HFFc6 (cell line): ENCODE measurements around the gene ARAF. TPM values are rescaled to one million over a fixed set of nuclear protein-coding genes. Genes with fewer than 3 reads are reported as not detected.
A peak's percentile ranks its signal among the peaks of the same experiment; 100 is the strongest.

Experiments used
- DNase-seq: peaks from one replicate; pipeline ENCODE4 v3.0.0-alpha.2; 2018
- H3K27ac Mint-ChIP-seq: 2 replicates; pipeline ENCODE4 v1.8.0; 2020; ENCODE audit warnings: mild to moderate bottlenecking, mixed read lengths
- H3K27me3 Mint-ChIP-seq: 2 replicates; pipeline ENCODE4 v1.8.0; 2021; ENCODE audit warnings: mild to moderate bottlenecking, moderate library complexity, mixed read lengths; ENCODE audit not compliant: insufficient read depth
- H3K36me3 Mint-ChIP-seq: 2 replicates; pipeline ENCODE4 v1.8.0; 2021; ENCODE audit warnings: low read depth, mixed read lengths
- H3K4me1 Mint-ChIP-seq: 2 replicates; pipeline ENCODE4 v1.8.0; 2020; ENCODE audit warnings: low read depth, mixed read lengths
- H3K4me3 Mint-ChIP-seq: 2 replicates; pipeline ENCODE4 v1.8.0; 2020; ENCODE audit warnings: mild to moderate bottlenecking, moderate library complexity, mixed read lengths
- H3K9me3 Mint-ChIP-seq: 2 replicates; pipeline ENCODE4 v1.8.0; 2020; ENCODE audit warnings: mild to moderate bottlenecking, mixed read lengths
- total RNA-seq, 6 experiments: library from RNA; stranded (reverse); fragmentation: NEBNext Ultra II Directional; extraction: Animal tissue kit (Norgen Biotek cat#: 25700); gene quantifications; 2 replicates in 1 of 6; 3 replicates in 5 of 6; pipeline ENCODE4 v1.2.3, GENCODE V29; 2021
- TF ChIP-seq, protein P1 (sequence below): fragments of 200-600 bp; sonication (generic); IDR thresholded peaks from 2 replicates; pipeline ENCODE4 v1.5.0; 2021; ENCODE audit warnings: antibody characterized with exemption, mild to moderate bottlenecking

ARAF gene
- total RNA-seq, 6 experiments from 2014 or later: 68.8 to 80.7 (median 75.3) TPM

DNA sequence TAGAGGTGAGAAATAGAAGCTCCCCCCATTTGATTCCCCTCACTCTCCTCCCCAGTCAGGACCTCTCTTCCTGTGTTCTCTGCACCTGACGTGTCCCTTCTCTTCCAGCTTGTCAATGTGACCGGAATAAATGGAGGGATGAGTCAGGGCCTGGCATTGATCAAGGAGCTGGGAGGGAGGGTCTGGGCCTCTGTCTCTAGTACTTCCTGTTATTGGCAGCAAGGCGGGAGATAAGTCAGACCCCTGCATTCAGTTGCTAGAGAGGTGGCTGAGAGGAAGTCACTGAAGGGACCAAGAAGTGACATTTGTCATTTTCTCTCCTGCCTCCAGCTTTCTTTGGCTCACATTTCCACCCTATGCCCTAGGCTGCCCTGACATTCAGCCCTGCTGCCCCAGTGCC lies 42.9 kb upstream of the ARAF start:
- Mint-ChIP-seq H3K27ac (no peak overlapping the region), H3K4me1 (peaks cover 34% of the 10 kb centered on the region), H3K4me3 (no peak overlapping the region), H3K36me3 (no peaks in the 10 kb centered on the region), H3K27me3 (no peaks in the 10 kb centered on the region; the same call in 1 of the 2 replicates), H3K9me3 (no peaks in the 10 kb centered on the region)
- DNase-seq: no peak
- TF ChIP-seq, protein P1, sequence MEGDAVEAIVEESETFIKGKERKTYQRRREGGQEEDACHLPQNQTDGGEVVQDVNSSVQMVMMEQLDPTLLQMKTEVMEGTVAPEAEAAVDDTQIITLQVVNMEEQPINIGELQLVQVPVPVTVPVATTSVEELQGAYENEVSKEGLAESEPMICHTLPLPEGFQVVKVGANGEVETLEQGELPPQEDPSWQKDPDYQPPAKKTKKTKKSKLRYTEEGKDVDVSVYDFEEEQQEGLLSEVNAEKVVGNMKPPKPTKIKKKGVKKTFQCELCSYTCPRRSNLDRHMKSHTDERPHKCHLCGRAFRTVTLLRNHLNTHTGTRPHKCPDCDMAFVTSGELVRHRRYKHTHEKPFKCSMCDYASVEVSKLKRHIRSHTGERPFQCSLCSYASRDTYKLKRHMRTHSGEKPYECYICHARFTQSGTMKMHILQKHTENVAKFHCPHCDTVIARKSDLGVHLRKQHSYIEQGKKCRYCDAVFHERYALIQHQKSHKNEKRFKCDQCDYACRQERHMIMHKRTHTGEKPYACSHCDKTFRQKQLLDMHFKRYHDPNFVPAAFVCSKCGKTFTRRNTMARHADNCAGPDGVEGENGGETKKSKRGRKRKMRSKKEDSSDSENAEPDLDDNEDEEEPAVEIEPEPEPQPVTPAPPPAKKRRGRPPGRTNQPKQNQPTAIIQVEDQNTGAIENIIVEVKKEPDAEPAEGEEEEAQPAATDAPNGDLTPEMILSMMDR: no peak

DNA sequence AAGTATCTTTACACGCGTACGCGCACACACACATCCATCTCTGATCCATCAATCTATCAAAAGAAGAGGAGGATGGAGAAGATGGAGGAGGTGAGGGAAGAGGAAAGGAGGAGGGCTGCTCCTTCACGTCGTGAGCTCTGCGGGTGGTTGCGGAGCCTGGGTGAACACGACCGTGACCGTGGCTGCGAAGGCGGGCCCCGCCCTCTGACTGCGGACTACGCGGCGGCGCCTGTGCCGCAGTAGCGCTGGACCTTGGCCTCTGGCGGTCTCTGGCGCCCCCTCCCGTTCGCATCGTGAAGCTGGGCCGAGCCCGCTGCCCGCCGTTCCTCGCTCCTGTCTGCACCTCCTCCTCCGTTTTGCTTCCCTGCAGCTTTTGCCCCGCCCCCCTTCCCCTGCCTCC lies 37.7 kb upstream of the ARAF start:
- peak; percentile 52 for DNase-seq
- TF ChIP-seq, protein P1: peak; percentile 88
- Mint-ChIP-seq H3K4me3 (peak overlapping the region; percentile 85), H3K4me1 (0 out of 2 replicates have a peak, but pooled peaks cover 4% of the 10 kb centered on the region), H3K36me3 (no peaks in the 10 kb centered on the region), H3K27ac (no peak overlapping the region), H3K9me3 (no peaks in the 10 kb centered on the region), H3K27me3 (no peaks in the 10 kb centered on the region)

DNA sequence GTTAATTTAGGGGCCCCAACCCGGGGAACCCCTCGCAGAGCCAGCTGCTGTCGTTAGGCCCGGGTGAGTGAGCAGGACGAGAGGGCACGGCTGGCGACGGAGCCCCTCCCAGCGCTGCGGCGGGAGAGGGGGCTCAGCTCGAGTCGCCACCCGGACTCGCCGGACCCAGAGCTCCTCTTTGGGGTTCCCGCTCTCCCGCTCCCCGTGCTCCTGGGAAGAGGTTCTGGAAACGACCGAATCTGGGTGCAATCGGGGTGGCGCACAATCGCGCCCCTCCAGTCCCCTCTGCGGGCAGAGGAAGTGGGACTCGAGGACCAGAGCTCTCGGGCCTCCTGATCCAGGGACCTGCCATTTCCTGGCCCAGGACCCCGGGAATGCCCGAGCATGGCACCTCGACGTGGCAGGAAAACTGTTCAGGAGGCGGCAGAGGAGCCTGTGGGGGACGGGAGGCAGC lies 37.3 kb upstream of the ARAF start:
- H3K36me3 Mint-ChIP-seq: no peaks in the 10 kb centered on the region

DNA sequence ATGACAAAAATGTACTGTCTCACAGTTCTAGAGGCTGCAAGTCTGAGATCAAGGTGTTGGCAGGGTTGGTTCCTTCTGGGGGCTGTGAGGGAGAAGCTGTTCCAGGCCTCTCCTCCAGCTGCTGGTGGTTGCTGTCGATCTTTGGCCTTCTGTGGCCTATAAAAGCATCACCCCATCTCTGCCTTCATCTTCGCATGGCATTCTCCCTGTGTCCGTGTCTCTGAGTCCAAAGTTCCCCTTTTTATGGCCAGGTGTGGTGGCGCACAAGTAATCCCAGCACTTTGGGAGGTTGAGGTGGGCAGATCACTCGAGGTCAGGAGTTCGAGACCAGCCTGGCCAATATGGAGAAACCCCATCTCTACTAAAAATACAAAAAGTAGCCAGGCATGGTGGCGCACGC lies 31.5 kb upstream of the ARAF start:
- Mint-ChIP-seq H3K4me3 (no peak overlapping the region), H3K36me3 (no peaks in the 10 kb centered on the region), H3K27ac (no peak overlapping the region), H3K9me3 (no peaks in the 10 kb centered on the region), H3K4me1 (no peaks in the 10 kb centered on the region), H3K27me3 (no peaks in the 10 kb centered on the region; the same call in 1 of the 2 replicates)
- TF ChIP-seq, protein P1: no peak
- DNase-seq: no peak

More for the DNA sequence above, 37.3 kb upstream of the ARAF start:
- Mint-ChIP-seq H3K4me1 (0 out of 2 replicates have a peak, but pooled peaks cover 4% of the 10 kb centered on the region), H3K27ac (no peak overlapping the region), H3K4me3 (peak overlapping the region; percentile 85), H3K9me3 (no peaks in the 10 kb centered on the region), H3K27me3 (no peaks in the 10 kb centered on the region)
- no peak for DNase-seq
- TF ChIP-seq, protein P1: peak; percentile 50

DNA sequence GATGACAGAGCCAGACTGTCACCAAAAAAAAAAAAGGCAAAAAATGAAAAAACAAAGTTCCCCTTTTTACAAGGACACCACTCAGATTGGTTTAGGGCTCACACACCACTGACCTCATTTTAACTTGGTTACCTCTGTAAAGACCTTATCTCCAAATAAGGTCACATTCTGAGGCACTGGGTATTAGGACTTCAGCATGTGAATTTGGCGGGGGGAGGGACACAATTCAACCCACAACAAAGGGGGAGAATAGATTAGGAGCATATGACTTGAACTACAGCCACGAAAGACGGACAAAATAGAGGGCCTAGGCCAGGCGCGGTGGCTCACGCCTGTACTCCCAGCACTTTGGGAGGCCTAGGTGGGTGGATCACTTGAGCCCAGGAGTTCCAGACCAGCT lies 31.0 kb upstream of the ARAF start:
- no peak overlapping the region for H3K27ac Mint-ChIP-seq
- no peaks in the 10 kb centered on the region; the same call in 1 of the 2 replicates for H3K27me3 Mint-ChIP-seq
- H3K36me3 Mint-ChIP-seq: no peaks in the 10 kb centered on the region
- TF ChIP-seq, protein P1: no peak
- H3K4me1 Mint-ChIP-seq: no peaks in the 10 kb centered on the region
- no peak overlapping the region for H3K4me3 Mint-ChIP-seq
- DNase-seq: no peak
- no peaks in the 10 kb centered on the region for H3K9me3 Mint-ChIP-seq

DNA sequence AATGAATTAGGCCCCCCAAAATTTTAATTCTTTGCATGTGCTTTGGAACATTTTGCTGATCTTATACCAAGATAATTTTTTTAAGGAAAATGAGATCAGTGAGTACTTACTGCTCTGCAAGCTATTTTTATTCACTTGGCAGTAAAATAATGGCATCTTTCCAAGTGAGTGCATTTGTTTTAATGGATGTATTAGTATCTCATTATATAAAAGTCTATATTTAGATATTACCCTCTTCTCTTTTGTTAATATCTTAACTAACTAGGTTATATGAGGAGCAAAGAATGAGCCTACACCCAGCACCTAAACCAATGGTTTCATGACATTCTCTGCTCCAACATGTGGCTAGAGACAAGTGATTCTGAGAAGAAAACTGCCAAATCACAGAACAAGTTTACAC lies 21.1 kb upstream of the ARAF start:
- no peaks in the 10 kb centered on the region for H3K9me3 Mint-ChIP-seq
- no peak overlapping the region for H3K4me3 Mint-ChIP-seq
- no peak for DNase-seq
- H3K27me3 Mint-ChIP-seq: peaks cover 2% of the 10 kb centered on the region; the same call in 1 of the 2 replicates
- H3K36me3 Mint-ChIP-seq: no peaks in the 10 kb centered on the region
- peaks cover 13% of the 10 kb centered on the region for H3K4me1 Mint-ChIP-seq
- no peak overlapping the region for H3K27ac Mint-ChIP-seq
- TF ChIP-seq, protein P1: no peak
